IPS DF 19.7 (cell line): ENCODE measurements around the gene LETM1.

ENCODE experiments used
- DNase-seq: peaks from one replicate; pipeline ENCODE4 v3.0.0-alpha.2; 2013; ENCODE audit warnings: low read depth, low spot score

LETM1 gene

GRCh38 chr4:1807332-1807777 is 48.6 kb downstream of the LETM1 start:
- DNase-seq = no peak

DNA sequence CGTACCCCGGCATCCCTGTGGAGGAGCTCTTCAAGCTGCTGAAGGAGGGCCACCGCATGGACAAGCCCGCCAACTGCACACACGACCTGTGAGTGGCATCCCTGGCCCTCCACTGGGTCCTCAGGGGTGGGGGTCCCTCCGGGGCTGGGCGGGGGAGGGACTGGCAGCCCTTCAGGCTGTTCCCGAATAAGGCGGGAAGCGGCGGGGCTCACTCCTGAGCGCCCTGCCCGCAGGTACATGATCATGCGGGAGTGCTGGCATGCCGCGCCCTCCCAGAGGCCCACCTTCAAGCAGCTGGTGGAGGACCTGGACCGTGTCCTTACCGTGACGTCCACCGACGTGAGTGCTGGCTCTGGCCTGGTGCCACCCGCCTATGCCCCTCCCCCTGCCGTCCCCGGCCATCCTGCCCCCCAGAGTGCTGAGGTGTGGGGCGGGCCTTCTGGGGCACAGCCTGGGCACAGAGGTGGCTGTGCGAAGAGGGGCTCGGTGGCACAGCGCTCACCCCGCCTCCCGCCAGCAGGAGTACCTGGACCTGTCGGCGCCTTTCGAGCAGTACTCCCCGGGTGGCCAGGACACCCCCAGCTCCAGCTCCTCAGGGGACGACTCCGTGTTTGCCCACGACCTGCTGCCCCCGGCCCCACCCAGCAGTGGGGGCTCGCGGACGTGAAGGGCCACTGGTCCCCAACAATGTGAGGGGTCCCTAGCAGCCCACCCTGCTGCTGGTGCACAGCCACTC is 49.2 kb downstream of the LETM1 start:
- DNase-seq = no peak

DNA sequence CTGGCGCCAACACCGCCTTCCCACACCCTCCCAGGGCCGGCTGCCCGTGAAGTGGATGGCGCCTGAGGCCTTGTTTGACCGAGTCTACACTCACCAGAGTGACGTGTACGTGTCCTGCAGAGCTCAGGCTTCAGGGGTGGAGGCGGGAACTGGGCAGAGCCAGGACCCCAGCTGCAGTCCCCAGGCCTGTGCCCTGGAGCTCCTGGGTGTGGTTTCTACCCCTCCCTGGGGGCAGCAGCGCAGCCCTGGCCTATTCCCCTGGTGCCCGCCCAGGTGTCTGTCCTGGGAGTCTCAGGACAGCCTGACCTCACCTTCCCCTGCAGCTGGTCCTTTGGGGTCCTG is 49.8 kb downstream of the LETM1 start:
- DNase-seq = no peak

- no peak for DNase-seq
Observed at GRCh38 chr4:1805493-1806222, 50.3 kb downstream of the LETM1 start.

GRCh38 chr4:1804638-1805492 is 51.1 kb downstream of the LETM1 start:
- DNase-seq = no peak

GRCh38 chr4:1803523-1804423 is 52.2 kb downstream of the LETM1 start:
- no peak for DNase-seq

DNA sequence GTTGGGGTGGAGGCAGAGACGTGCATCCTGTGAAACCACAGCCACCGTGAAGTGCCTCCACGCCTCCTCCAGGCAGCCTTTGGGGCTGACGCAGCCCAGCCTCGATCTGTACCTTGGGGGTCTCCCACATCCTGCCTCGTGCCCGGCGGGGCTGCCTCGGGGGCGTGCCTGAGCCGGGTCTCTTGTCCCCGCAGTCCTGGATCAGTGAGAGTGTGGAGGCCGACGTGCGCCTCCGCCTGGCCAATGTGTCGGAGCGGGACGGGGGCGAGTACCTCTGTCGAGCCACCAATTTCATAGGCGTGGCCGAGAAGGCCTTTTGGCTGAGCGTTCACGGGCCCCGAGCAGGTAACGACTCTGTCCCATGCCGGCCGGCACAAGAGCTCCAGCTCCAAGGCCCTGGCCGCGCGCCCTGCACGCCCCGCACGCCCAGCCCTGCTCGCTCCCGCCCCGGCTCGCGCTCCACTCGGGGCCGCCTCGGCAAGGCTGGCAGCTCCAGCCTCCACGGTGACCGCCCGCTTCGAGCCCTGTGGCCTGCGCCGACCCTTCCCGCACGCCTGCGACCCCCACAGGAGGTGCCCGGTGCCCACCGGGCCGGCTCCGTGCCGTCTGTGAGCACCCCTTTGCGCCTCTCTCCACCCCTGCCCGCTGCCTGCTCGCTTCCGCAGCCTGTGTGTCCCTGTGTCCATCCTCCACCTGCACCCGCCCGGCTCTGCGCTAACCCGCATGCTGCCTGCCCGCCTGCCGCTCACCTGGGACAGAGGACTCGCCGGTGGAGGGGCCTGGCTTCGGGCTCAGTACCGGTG is 53.0 kb downstream of the LETM1 start:
- DNase-seq = no peak

DNA sequence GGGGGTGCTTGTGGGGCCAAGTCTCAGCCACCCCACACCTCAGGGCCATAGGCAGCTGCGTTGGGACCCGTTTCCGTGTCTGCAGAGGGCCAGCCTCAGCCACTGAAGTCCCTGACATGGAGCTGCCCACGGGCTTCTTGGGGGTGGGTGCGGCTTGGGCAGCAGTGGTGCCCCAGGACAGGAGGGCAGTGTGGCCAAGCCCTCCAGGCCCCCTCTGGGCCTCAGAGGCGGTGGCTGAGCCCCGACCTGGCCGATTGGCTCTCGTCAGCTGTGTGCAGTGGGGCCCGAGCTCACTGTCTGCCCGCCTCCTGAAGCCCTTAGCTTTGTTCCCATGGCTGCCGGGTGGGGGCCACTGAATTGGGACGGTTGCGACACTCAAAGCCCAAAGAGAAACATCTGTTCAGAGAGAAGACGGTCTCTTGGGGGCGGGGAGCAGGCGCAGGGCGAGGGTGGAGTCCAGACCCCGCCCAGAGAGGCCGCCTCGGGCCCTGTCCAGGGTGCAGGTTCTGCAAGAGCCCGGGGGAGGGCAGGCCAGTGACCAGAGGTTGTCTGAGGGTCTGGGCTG is 53.7 kb downstream of the LETM1 start:
- DNase-seq = no peak

DNA sequence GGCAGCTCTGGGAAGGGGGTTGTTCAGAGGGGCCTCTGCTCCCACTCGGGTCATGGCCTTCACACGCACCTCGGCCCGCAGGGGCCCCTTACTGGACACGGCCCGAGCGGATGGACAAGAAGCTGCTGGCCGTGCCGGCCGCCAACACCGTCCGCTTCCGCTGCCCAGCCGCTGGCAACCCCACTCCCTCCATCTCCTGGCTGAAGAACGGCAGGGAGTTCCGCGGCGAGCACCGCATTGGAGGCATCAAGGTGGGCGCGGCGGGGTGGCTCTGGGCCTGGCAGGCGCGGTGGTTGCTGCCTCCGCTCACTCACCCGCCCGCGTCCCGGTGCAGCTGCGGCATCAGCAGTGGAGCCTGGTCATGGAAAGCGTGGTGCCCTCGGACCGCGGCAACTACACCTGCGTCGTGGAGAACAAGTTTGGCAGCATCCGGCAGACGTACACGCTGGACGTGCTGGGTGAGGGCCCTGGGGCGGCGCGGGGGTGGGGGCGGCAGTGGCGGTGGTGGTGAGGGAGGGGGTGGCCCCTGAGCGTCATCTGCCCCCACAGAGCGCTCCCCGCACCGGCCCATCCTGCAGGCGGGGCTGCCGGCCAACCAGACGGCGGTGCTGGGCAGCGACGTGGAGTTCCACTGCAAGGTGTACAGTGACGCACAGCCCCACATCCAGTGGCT is 54.5 kb downstream of the LETM1 start:
- DNase-seq = no peak

DNA sequence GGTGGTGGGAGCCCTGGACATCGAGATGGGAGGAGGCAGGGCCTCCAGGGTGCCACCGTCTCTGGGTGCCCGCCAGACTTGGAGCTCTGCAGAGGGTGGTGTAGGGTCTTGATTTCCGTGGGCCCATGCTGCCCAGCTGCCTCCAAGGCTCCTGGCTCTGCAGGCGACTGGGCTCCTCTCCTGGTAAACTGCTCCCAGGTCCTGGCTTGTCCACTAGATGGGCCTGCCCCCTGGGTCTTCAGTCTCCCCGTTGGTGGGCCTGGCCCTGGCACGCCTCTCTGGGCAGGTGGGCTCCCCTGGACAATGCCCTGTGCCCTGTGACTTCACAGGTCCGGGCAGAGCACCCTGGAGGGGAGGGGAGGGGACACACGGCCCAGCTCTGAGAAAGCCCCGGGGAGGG is 55.2 kb downstream of the LETM1 start:
- no peak for DNase-seq

- DNase-seq = no peak
Observed at GRCh38 chr4:1799387-1800375, 56.3 kb downstream of the LETM1 start.

- no peak for DNase-seq
Observed at GRCh38 chr4:1798580-1799386, 57.2 kb downstream of the LETM1 start.

GRCh38 chr4:1797861-1798579 is 57.9 kb downstream of the LETM1 start:
- DNase-seq = no peak

DNA sequence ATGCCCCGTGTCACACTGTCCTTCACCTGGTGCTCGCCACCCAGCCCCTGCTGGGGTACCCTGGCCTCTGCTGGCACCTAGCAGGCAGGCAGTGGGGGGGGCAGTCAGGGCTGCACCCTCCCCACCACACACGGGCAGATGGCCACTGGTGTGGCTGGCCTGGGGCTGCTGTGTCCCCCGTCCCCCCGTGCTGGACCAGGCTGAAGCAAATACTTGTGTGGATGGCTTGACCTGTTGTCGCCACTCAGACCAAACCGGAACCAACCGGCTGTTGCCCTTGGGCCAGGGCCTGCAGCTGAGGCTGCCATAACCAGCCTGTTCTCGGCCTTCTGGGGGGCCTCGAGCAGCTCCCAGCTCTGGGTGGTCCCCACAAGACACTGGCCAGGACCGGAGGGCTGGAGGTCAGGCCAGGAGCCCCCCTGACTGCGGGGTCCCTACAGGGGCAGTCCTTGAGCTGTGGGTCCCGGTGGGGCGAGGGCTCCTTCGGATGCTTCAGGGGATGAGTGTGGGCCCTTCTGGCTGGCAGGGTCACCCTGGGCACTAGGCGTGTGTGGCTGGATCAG is 58.6 kb downstream of the LETM1 start:
- DNase-seq = no peak

DNA sequence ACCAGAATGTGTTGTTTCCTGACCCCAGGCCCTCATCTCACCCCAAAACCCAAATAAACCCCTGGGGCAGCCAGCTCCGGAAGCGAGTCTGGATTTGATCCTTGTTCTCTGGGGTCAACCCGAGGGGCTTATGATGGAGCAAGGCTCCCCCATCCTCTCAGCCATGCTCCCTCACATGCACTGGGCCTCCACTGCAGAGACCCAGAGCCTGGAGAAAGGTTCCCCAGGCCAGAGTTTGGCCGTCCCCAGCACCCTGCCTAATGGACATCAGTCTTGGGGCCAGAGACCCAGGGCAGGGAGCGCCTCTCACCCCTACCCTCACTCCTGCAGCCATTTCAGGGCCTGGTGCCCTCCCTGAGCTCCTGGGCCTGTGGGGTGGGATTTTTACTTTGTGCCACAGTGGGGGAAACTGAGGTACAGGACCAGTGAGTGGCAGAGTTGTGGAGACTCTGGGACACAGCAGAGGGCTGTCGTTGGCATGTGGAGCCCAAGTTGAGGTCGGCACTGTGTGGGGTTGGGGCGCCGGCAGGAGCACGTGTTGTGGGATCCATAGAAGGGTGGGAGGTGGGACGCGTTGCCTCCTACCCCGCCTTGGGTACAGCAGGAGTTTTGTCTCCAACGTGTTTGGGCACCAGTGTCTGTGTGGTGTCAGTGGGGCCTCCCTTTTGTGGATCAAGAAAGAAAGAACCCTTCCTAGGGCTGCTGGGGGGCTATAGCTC is 59.3 kb downstream of the LETM1 start:
- no peak for DNase-seq
